ENCODE results near the gene MORN3.

Gene MORN3

GRCh38 chr12:121602766-121603165 is 66.7 kb downstream of the MORN3 start:
- no peak for DNase-seq (ENCODE audit: low read depth)

GRCh38 chr12:121600702-121601336 is 68.6 kb downstream of the MORN3 start:
- DNase-seq (ENCODE audit: low read depth), result no peak
